NCI-H2196 treated with DMSO at 0.1 percent for 48 hours (cell line): Measurements from ENCODE around the gene GTF2IRD1.
A peak's percentile ranks its signal among the peaks of the same experiment; 100 is the strongest.
"Not testable (repeated sequence)": the region's sequence is repeated elsewhere in the genome, so short reads cannot be mapped to it uniquely, and the experiment has no call there.

Source experiments
- DNase-seq: peaks from one replicate; lab custom pipeline; 2025; ENCODE audit not compliant: unreplicated experiment; lab: John Stamatoyannopoulos, UW

The GTF2IRD1 gene

GRCh38 chr7:74554178-74554577, 100.5 kb downstream of the GTF2IRD1 start:
- DNase-seq: no peak

- DNase-seq: no peak
Measured at GRCh38 chr7:74560086-74560719, 106.5 kb downstream of the GTF2IRD1 start.

- DNase-seq: peak; percentile 10
Measured at GRCh38 chr7:74561898-74562613, 108.3 kb downstream of the GTF2IRD1 start.

- not testable (repeated sequence) for DNase-seq
Measured at GRCh38 chr7:74563639-74564038, 109.9 kb downstream of the GTF2IRD1 start.

GRCh38 chr7:74567318-74567668, 113.6 kb downstream of the GTF2IRD1 start:
- no peak for DNase-seq

- DNase-seq: no peak
Measured at GRCh38 chr7:74568658-74569057, 115.0 kb downstream of the GTF2IRD1 start.

- no peak for DNase-seq
Measured at GRCh38 chr7:74569501-74570075, 115.9 kb downstream of the GTF2IRD1 start.

- no peak for DNase-seq
Measured at GRCh38 chr7:74570533-74571156, 116.9 kb downstream of the GTF2IRD1 start.

GRCh38 chr7:74572301-74572979, 118.7 kb downstream of the GTF2IRD1 start:
- no peak for DNase-seq

- no peak for DNase-seq
Measured at GRCh38 chr7:74573512-74573911, 119.8 kb downstream of the GTF2IRD1 start.

- DNase-seq: no peak
Measured at GRCh38 chr7:74575083-74575784, 121.5 kb downstream of the GTF2IRD1 start.

- no peak for DNase-seq
Measured at GRCh38 chr7:74575811-74576210, 122.1 kb downstream of the GTF2IRD1 start.

- DNase-seq: no peak
Measured at GRCh38 chr7:74579800-74580685, 126.3 kb downstream of the GTF2IRD1 start.

GRCh38 chr7:74581916-74582440, 128.3 kb downstream of the GTF2IRD1 start:
- no peak for DNase-seq

- no peak for DNase-seq
Measured at GRCh38 chr7:74582447-74583039, 128.8 kb downstream of the GTF2IRD1 start.

- DNase-seq: no peak
Measured at GRCh38 chr7:74583630-74584029, 129.9 kb downstream of the GTF2IRD1 start.

- DNase-seq: no peak
Measured at GRCh38 chr7:74584160-74584954, 130.7 kb downstream of the GTF2IRD1 start.

GRCh38 chr7:74585844-74586243, 132.1 kb downstream of the GTF2IRD1 start:
- no peak for DNase-seq
